OCI-LY1 (cell line): ENCODE results near the gene LMX1B.

Source experiments
- EZH2 ChIP-seq: fragments of 200-600 bp; sonication (generic), shearing (Covaris generic); IDR thresholded peaks from 2 replicates; pipeline ENCODE4 v1.8.0; 2017; ENCODE audit warnings: borderline replicate concordance, mixed run types, mild to moderate bottlenecking, antibody characterized with exemption, low read length, moderate library complexity, mixed read lengths
- TF ChIP-seq, protein P1 (sequence below): fragments of 200-600 bp; sonication (generic), shearing (Covaris generic); IDR thresholded peaks from 2 replicates; pipeline ENCODE4 v1.5.1; 2017; ENCODE audit warnings: mild to moderate bottlenecking, antibody characterized with exemption, low read length, moderate library complexity, mixed read lengths

DNA sequence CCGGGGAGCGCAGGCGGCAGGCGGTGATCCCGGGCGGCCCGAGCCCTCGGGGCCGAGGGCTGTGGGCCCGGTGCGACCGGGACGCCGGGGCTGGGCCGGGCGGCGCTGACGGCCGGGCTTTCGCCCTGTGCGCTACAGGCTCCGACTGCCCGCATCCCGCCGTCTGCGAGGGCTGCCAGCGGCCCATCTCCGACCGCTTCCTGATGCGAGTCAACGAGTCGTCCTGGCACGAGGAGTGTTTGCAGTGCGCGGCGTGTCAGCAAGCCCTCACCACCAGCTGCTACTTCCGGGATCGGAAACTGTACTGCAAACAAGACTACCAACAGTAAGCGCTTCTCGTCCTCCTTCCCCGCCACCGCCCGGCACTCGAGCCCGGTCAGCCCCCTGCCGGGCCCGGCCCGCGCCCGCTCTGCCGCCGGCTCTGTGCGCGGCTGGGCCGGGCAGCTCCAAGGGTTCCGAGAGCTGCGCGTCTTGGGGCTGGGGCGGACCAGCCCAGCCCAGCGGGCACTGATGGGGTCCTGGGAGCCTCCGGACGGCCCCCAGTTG is 1.6 kb downstream of the LMX1B start:
- TF ChIP-seq, protein P1, sequence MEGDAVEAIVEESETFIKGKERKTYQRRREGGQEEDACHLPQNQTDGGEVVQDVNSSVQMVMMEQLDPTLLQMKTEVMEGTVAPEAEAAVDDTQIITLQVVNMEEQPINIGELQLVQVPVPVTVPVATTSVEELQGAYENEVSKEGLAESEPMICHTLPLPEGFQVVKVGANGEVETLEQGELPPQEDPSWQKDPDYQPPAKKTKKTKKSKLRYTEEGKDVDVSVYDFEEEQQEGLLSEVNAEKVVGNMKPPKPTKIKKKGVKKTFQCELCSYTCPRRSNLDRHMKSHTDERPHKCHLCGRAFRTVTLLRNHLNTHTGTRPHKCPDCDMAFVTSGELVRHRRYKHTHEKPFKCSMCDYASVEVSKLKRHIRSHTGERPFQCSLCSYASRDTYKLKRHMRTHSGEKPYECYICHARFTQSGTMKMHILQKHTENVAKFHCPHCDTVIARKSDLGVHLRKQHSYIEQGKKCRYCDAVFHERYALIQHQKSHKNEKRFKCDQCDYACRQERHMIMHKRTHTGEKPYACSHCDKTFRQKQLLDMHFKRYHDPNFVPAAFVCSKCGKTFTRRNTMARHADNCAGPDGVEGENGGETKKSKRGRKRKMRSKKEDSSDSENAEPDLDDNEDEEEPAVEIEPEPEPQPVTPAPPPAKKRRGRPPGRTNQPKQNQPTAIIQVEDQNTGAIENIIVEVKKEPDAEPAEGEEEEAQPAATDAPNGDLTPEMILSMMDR, result no peak
- TF ChIP-seq EZH2, result no peak
